ENCODE data around the gene ZC3HAV1L. TPM values are rescaled to one million over a fixed set of nuclear protein-coding genes. Genes with fewer than 3 reads are reported as not detected.

The ZC3HAV1L gene
- total and polyA plus RNA-seq, 10 of the 15 experiments (the other 5 are each of a cell fraction or from before 2014, with no cell fraction given), result 0.09 to 16.3 (median 4.9) TPM

DNA sequence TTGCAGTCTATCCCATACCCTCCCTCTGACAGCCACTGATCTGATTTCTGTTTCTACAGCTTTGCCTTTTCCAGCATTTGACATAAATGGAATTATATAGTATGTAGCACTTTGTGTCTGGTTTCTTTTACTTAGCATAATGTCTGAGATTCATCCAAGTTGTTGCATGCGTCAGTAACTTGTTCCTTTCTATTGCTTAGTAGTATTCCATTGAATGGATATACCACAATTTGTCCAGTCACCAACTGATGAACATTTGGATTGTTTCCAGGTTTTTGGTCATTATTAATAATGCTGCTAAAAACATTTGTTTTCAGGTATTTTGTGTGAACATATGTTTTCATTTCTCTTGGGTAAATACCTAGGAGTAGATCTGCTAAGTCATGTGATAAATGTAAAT, 48.2 kb downstream of the ZC3HAV1L start:
- no peak overlapping the region for H3K4me3 ChIP-seq
- no peaks in the 10 kb centered on the region for H3K4me1 ChIP-seq (ENCODE audit: control insufficient read depth, insufficient read depth, low read length)
- no peaks in the 10 kb centered on the region for H4K20me1 ChIP-seq (ENCODE audit: control insufficient read depth, insufficient read depth)
- BruUV-seq (replicated peaks), result no TSS peak
- peaks cover 2% of the 10 kb centered on the region in 2 experiments; a peak in 1 of 4 replicates for H3K27me3 ChIP-seq (replicated peaks in 1 of 2; ENCODE audit: control insufficient read depth in 2 of 2, insufficient read depth in 2 of 2, low read length in 1 of 2)
- H3K36me3 ChIP-seq (ENCODE audit: control insufficient read depth in 2 of 2, insufficient read depth in 2 of 2, low read length in 1 of 2), result no peaks in the 10 kb centered on the region
- DNase-seq (ENCODE audit: low read depth, low spot score), result no peak
- no peaks in the 10 kb centered on the region; the same call in 2 of the 3 replicates for H3K9me3 ChIP-seq (replicated peaks; ENCODE audit: control insufficient read depth, insufficient read depth, low read length)
- H3K79me2 ChIP-seq (ENCODE audit: control insufficient read depth, insufficient read depth, low read length), result no peaks in the 10 kb centered on the region
- POLR2A ChIA-PET, result no interaction called here
- no peak for TF ChIP-seq BACH1 (IDR thresholded peaks at IDR 0.05; ENCODE audit: borderline replicate concordance)
- TF ChIP-seq EGR1 (IDR thresholded peaks at IDR 0.05; ENCODE audit: borderline replicate concordance in 1 of 2, low read depth in 2 of 2, low read length in 2 of 2), result no peak
- TF ChIP-seq IRF4 (IDR thresholded peaks at IDR 0.05; ENCODE audit: low read depth, low read length), result no peak
- TF ChIP-seq, protein P1, sequence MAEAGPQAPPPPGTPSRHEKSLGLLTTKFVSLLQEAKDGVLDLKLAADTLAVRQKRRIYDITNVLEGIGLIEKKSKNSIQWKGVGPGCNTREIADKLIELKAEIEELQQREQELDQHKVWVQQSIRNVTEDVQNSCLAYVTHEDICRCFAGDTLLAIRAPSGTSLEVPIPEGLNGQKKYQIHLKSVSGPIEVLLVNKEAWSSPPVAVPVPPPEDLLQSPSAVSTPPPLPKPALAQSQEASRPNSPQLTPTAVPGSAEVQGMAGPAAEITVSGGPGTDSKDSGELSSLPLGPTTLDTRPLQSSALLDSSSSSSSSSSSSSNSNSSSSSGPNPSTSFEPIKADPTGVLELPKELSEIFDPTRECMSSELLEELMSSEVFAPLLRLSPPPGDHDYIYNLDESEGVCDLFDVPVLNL (IDR thresholded peaks at IDR 0.05; ENCODE audit: low read depth, low read length), result no peak
- TF ChIP-seq, protein P2, sequence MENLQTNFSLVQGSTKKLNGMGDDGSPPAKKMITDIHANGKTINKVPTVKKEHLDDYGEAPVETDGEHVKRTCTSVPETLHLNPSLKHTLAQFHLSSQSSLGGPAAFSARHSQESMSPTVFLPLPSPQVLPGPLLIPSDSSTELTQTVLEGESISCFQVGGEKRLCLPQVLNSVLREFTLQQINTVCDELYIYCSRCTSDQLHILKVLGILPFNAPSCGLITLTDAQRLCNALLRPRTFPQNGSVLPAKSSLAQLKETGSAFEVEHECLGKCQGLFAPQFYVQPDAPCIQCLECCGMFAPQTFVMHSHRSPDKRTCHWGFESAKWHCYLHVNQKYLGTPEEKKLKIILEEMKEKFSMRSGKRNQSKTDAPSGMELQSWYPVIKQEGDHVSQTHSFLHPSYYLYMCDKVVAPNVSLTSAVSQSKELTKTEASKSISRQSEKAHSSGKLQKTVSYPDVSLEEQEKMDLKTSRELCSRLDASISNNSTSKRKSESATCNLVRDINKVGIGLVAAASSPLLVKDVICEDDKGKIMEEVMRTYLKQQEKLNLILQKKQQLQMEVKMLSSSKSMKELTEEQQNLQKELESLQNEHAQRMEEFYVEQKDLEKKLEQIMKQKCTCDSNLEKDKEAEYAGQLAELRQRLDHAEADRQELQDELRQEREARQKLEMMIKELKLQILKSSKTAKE (IDR thresholded peaks at IDR 0.05; ENCODE audit: low read depth, poor library complexity, severe bottlenecking), result no peak
- TF ChIP-seq ETV6 (conservative IDR thresholded peaks at IDR 0.05 in 1 of 2, IDR thresholded peaks at IDR 0.05 in 1 of 2; ENCODE audit: borderline replicate concordance in 1 of 2, low read depth in 1 of 2), result no peak
- TF ChIP-seq, protein P3, sequence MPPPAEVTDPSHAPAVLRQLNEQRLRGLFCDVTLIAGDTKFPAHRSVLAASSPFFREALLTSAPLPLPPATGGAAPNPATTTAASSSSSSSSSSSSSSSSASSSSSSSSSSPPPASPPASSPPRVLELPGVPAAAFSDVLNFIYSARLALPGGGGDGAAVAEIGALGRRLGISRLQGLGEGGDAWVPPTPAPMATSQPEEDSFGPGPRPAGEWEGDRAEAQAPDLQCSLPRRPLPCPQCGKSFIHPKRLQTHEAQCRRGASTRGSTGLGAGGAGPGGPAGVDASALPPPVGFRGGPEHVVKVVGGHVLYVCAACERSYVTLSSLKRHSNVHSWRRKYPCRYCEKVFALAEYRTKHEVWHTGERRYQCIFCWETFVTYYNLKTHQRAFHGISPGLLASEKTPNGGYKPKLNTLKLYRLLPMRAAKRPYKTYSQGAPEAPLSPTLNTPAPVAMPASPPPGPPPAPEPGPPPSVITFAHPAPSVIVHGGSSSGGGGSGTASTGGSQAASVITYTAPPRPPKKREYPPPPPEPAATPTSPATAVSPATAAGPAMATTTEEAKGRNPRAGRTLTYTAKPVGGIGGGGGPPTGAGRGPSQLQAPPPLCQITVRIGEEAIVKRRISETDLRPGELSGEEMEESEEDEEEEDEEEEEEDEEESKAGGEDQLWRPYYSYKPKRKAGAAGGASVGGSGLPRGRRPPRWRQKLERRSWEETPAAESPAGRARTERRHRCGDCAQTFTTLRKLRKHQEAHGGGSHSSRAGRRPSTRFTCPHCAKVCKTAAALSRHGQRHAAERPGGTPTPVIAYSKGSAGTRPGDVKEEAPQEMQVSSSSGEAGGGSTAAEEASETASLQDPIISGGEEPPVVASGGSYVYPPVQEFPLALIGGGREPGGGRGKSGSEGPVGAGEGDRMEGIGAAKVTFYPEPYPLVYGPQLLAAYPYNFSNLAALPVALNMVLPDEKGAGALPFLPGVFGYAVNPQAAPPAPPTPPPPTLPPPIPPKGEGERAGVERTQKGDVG (CRISPR knock-in tag; IDR thresholded peaks at IDR 0.05), result no peak
- TF ChIP-seq RBBP5 (conservative IDR thresholded peaks at IDR 0.05), result no peak
- TF ChIP-seq FOXM1 (IDR thresholded peaks at IDR 0.05; ENCODE audit: low read depth, low read length), result no peak
- TF ChIP-seq RUNX3 (IDR thresholded peaks at IDR 0.05; ENCODE audit: low read length), result no peak
- H3K4me2 ChIP-seq (ENCODE audit: control insufficient read depth, insufficient read depth), result no peak overlapping the region
- ATAC-seq, result no peak
- no peak for FAIRE-seq
- WGBS (ENCODE audit: insufficient coverage, insufficient replicate concordance, low lambda C conversion rate, missing lambda C conversion rate), result 94% methylated on average over 1 of the region's 1 CpG
- RAD21 ChIA-PET (ENCODE audit: unreplicated experiment), result no interaction called here
- no peak overlapping the region for H2AFZ ChIP-seq (ENCODE audit: control insufficient read depth, low read depth, low read length)
- SMC1A ChIA-PET (ENCODE audit: uncharacterized antibody, unreplicated experiment), result no interaction called here
- intact Hi-C loops (cut with micrococcal nuclease; ENCODE audit: unreplicated experiment) (no loop called here), in situ Hi-C loops (cut with MboI) (no loop called here)
- H3K27ac ChIP-seq (ENCODE audit: control insufficient read depth, insufficient read depth), result no peak overlapping the region
- CTCF ChIA-PET, result interaction anchor here (2.8 kb wide), 1 partner anchor 101 kb away, joined by 11 read pairs; no protein-coding TSS in a partner anchor
- H3K9ac ChIP-seq (ENCODE audit: control insufficient read depth, insufficient read depth, low read length), result no peak overlapping the region
